ENCODE measurements around the gene ARHGAP12.
A peak's percentile ranks its signal among the peaks of the same experiment; 100 is the strongest.

The ARHGAP12 gene

DNA sequence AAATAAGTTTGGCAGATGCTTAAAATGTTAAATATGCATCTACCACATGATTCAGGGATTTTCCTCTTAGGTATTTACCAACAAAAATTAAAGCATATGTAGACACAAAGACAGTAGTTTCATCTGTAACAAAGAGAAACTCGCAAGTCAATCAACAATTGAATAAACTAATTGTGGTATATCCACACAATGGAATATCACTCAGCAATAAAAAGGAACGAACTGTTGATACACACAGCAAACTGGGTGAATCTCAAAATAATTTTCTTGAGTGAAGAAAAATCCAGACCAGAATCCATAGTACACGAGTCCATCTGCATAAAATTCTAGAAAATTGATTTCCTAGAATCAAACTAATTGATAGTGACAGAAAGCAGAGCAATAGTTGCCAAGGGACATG, 5.2 kb downstream of the ARHGAP12 start:
- no peak overlapping the region for H3K9ac ChIP-seq (ENCODE audit: low read depth, low read length)
- H3K4me1 ChIP-seq (ENCODE audit: control insufficient read depth, insufficient read depth, low read length): peaks cover 19% of the 10 kb centered on the region
- H3K9me3 ChIP-seq (ENCODE audit: control insufficient read depth, insufficient read depth, low read length): no peaks in the 10 kb centered on the region
- no peak overlapping the region for H3K4me3 ChIP-seq (ENCODE audit: low read depth, low read length)
- H3K27me3 ChIP-seq (ENCODE audit: control insufficient read depth, insufficient read depth, low read length): no peaks in the 10 kb centered on the region
- H3K36me3 ChIP-seq (ENCODE audit: control insufficient read depth, insufficient read depth, low read length): no peaks in the 10 kb centered on the region
- H3K27ac ChIP-seq (ENCODE audit: low read depth, low read length): no peak overlapping the region

DNA sequence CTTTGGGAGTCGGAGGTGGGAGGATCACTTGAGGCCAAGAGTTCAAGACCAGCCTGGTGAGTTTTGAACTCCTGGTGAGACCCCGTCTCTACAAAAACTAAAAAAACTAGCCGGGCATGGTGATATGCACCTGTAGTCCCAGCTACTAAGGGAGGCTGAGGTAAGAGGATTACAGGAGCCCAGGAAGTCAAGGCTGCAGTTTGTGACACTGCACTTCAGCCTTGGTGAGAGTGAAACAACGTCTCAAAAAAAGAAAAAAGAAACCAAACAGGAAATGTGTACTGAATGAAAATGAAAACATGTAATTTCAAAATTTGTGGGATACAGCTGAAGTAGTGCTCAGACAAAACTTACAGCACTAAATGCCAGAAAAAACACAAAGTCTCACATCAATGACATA, 7.6 kb downstream of the ARHGAP12 start:
- Histone ChIP-seq H3K9ac (ENCODE audit: low read depth, low read length) (no peak overlapping the region), H3K27me3 (ENCODE audit: control insufficient read depth, insufficient read depth, low read length) (no peaks in the 10 kb centered on the region), H3K9me3 (ENCODE audit: control insufficient read depth, insufficient read depth, low read length) (no peaks in the 10 kb centered on the region), H3K4me1 (ENCODE audit: control insufficient read depth, insufficient read depth, low read length) (peaks cover 8% of the 10 kb centered on the region), H3K27ac (ENCODE audit: low read depth, low read length) (no peak overlapping the region), H3K4me3 (ENCODE audit: low read depth, low read length) (no peak overlapping the region), H3K36me3 (ENCODE audit: control insufficient read depth, insufficient read depth, low read length) (no peaks in the 10 kb centered on the region)

DNA sequence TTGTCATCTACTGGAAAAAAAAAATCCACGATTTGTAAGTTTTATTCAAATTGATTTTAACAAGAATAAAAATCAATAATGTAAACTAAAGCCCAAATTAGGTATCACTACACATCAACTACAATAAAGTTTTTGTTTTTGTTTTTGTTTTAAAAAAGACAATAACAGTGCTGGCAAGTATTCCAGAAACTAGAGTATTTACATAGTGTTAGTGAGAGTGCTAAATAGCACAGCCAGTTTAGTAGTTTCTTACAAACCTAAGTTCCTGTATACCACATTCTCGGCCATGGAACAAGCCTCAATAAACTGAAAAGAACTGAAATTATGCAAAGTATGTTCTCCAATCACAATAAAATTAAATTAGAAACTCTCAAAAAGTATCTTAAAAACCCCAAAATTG, 8.1 kb downstream of the ARHGAP12 start:
- Histone ChIP-seq H3K27me3 (ENCODE audit: control insufficient read depth, insufficient read depth, low read length) (no peaks in the 10 kb centered on the region), H3K27ac (ENCODE audit: low read depth, low read length) (no peak overlapping the region), H3K9me3 (ENCODE audit: control insufficient read depth, insufficient read depth, low read length) (no peaks in the 10 kb centered on the region), H3K4me3 (ENCODE audit: low read depth, low read length) (no peak overlapping the region), H3K9ac (ENCODE audit: low read depth, low read length) (no peak overlapping the region), H3K4me1 (ENCODE audit: control insufficient read depth, insufficient read depth, low read length) (peaks cover 3% of the 10 kb centered on the region), H3K36me3 (ENCODE audit: control insufficient read depth, insufficient read depth, low read length) (no peaks in the 10 kb centered on the region)

DNA sequence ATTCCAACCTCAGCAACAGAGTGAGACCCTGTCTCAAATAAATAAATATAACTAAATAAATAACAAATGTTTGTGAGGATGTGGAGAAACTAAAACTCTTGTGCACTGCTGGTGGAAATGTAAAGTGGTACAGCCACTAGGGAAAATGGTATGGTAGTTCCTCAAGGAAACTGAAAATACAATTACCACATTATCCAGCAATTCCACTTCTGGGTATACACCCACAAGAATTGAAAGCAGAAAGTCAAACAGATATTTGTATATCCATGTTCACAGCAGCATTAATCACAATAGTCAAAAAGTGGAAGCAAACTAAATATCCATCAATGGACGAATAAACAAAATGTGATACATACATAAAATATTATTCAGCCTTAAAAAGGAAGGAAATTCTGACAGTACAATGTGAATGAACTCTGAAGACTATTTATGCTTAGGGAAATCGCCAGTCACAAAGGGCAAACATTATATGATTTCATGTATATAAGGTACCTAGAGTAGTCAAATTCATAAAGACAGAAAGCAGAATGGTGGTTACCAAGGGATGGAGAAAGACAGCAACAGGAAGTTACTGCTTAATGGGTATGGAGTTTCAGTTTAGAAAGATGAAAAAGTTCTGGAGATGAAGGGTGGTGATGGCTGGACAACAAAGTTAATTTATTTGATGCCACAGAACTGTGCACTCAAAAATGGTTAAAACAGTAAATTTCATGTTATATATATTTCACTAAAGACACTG, 9.8 kb downstream of the ARHGAP12 start:
- Histone ChIP-seq H3K27ac (ENCODE audit: low read depth, low read length) (no peak overlapping the region), H3K4me3 (ENCODE audit: low read depth, low read length) (no peak overlapping the region), H3K4me1 (ENCODE audit: control insufficient read depth, insufficient read depth, low read length) (peaks cover 5% of the 10 kb centered on the region; the same call in 1 of the 2 replicates), H3K9ac (ENCODE audit: low read depth, low read length) (no peak overlapping the region), H3K9me3 (ENCODE audit: control insufficient read depth, insufficient read depth, low read length) (no peaks in the 10 kb centered on the region), H3K27me3 (ENCODE audit: control insufficient read depth, insufficient read depth, low read length) (no peaks in the 10 kb centered on the region), H3K36me3 (ENCODE audit: control insufficient read depth, insufficient read depth, low read length) (no peaks in the 10 kb centered on the region)

DNA sequence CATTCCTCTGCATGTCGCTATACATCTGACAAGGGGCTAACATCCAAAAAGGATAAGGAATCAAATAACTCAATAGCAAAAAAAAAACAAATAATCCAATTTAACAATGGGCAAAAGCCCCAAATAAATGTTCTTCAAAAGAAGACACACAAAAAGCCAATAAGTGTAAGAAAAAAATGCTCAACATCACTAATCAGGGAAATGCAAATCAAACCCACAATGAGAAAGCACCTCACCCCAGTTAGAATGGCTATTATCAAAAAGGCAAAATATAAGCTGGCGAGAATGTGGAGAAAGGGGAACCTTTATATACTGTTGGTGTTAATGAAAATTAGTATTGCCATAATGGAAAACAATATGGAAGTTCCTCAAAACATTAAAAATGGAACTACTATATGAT, 14.3 kb downstream of the ARHGAP12 start:
- Histone ChIP-seq H3K27ac (ENCODE audit: low read depth, low read length) (no peak overlapping the region), H3K4me3 (ENCODE audit: low read depth, low read length) (no peak overlapping the region), H3K36me3 (ENCODE audit: control insufficient read depth, insufficient read depth, low read length) (no peaks in the 10 kb centered on the region), H3K4me1 (ENCODE audit: control insufficient read depth, insufficient read depth, low read length) (peaks cover 23% of the 10 kb centered on the region), H3K9ac (ENCODE audit: low read depth, low read length) (no peak overlapping the region), H3K9me3 (ENCODE audit: control insufficient read depth, insufficient read depth, low read length) (no peaks in the 10 kb centered on the region), H3K27me3 (ENCODE audit: control insufficient read depth, insufficient read depth, low read length) (no peaks in the 10 kb centered on the region)

DNA sequence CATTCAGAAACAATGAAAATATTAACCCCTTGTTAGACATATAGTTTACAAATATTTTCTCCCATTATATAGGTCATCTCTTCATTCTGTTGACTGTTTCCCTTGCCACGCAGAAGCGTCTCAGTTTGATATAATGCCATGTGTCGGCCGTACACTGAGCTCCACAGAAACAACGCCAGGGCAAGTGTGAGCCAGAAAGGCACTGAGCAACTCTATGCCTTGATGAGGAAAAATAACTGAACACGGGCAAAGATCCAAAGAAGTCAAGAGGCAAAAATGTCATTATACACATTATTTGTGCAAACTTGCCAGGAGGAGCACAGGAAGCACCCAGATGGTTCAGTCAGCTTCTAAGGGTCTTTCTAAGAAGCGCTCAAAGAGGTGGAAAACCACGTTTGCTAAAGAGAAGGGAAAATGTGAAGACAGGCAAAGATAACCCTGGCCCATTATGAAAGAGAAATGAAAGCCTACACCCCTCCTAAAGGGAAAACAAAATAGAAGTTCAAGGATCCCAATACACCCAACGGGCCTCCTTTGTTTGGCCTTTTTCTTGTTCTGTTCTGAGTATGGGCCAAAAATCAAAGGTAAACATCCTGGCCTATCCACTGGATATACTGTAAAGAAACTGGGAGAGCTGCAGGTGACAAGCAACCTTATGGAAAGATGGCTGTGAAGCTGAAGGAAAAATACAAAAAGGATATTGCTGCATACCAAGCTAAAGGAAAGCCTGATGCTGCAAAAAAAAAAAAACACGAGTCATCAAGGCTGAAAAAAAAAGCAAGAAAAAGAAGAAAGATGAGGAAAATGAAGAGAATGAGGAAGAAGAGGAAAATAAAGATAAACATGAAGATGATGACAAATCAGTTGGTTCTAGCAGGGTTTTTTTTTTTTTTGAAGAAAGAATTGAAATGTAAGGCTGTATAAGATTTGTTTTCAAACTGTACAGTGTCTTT, 15.5 kb downstream of the ARHGAP12 start:
- Histone ChIP-seq H3K4me3 (ENCODE audit: low read depth, low read length) (no peak overlapping the region), H3K27ac (ENCODE audit: low read depth, low read length) (peak overlapping the region; percentile 35), H3K27me3 (ENCODE audit: control insufficient read depth, insufficient read depth, low read length) (no peaks in the 10 kb centered on the region), H3K9ac (ENCODE audit: low read depth, low read length) (peak overlapping the region; percentile 30; the same call in 1 of the 2 replicates), H3K36me3 (ENCODE audit: control insufficient read depth, insufficient read depth, low read length) (peaks cover 4% of the 10 kb centered on the region; the same call in 1 of the 2 replicates), H3K4me1 (ENCODE audit: control insufficient read depth, insufficient read depth, low read length) (peaks cover 23% of the 10 kb centered on the region), H3K9me3 (ENCODE audit: control insufficient read depth, insufficient read depth, low read length) (no peaks in the 10 kb centered on the region)

DNA sequence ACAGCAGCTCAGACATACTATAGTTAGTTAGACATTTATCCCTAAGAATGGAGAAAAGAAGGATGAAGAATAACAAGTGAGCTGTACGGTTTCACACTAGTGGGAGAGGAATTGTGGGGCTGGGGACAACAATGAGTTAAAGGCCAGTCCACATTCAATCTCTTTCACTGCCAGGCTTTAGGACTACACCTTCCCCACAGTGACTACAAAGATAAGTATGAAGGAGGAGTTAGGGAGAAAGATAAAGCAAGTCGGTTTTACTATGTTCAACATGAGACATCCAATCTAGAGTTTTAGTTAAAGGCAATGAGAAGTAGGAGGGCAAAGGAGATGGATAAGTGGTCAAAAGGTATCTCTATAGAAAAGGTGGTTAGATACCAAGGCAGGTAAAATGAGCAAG, 16.3 kb downstream of the ARHGAP12 start:
- Histone ChIP-seq H3K27ac (ENCODE audit: low read depth, low read length) (no peak overlapping the region), H3K27me3 (ENCODE audit: control insufficient read depth, insufficient read depth, low read length) (no peaks in the 10 kb centered on the region), H3K4me3 (ENCODE audit: low read depth, low read length) (no peak overlapping the region), H3K36me3 (ENCODE audit: control insufficient read depth, insufficient read depth, low read length) (peaks cover 10% of the 10 kb centered on the region), H3K9ac (ENCODE audit: low read depth, low read length) (no peak overlapping the region), H3K4me1 (ENCODE audit: control insufficient read depth, insufficient read depth, low read length) (peaks cover 23% of the 10 kb centered on the region), H3K9me3 (ENCODE audit: control insufficient read depth, insufficient read depth, low read length) (no peaks in the 10 kb centered on the region)

DNA sequence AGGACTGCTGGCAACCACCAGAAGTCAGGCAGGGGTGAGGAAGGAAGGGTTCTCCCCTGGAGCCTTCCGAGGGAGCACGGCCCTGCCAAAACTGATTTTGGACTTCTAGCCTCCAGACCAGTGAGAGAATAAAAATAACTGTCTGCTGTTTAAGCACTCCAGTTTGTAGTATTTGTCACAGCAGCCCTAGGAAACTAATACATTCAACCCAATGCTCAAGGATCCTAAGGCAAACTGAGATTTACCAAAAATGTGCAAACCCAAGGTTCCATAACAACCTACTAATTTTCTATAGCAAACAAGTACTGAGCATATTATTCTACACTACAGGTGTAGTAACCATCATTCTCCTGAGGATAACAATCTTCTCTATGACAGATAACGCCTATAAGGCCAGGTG, 18.6 kb downstream of the ARHGAP12 start:
- Histone ChIP-seq H3K4me3 (ENCODE audit: low read depth, low read length) (no peak overlapping the region), H3K9ac (ENCODE audit: low read depth, low read length) (no peak overlapping the region), H3K4me1 (ENCODE audit: control insufficient read depth, insufficient read depth, low read length) (peaks cover 23% of the 10 kb centered on the region), H3K27me3 (ENCODE audit: control insufficient read depth, insufficient read depth, low read length) (no peaks in the 10 kb centered on the region), H3K27ac (ENCODE audit: low read depth, low read length) (no peak overlapping the region), H3K36me3 (ENCODE audit: control insufficient read depth, insufficient read depth, low read length) (peaks cover 24% of the 10 kb centered on the region), H3K9me3 (ENCODE audit: control insufficient read depth, insufficient read depth, low read length) (no peaks in the 10 kb centered on the region)

- H3K9ac ChIP-seq (ENCODE audit: low read depth, low read length): no peak overlapping the region
These were observed 20.5 kb downstream of the ARHGAP12 start for GRCh38 chr10:31908157-31908556.

GRCh38 chr10:31906039-31906438, 22.6 kb downstream of the ARHGAP12 start:
- no peak overlapping the region for H3K9ac ChIP-seq (ENCODE audit: low read depth, low read length)
- H3K27me3 ChIP-seq (ENCODE audit: control insufficient read depth, insufficient read depth, low read length): no peaks in the 10 kb centered on the region
- no peaks in the 10 kb centered on the region for H3K4me1 ChIP-seq (ENCODE audit: control insufficient read depth, insufficient read depth, low read length)
- H3K27ac ChIP-seq (ENCODE audit: low read depth, low read length): no peak overlapping the region
- peaks cover 4% of the 10 kb centered on the region; the same call in 1 of the 2 replicates for H3K9me3 ChIP-seq (ENCODE audit: control insufficient read depth, insufficient read depth, low read length)
- H3K36me3 ChIP-seq (ENCODE audit: control insufficient read depth, insufficient read depth, low read length): peaks cover 29% of the 10 kb centered on the region
- H3K4me3 ChIP-seq (ENCODE audit: low read depth, low read length): no peak overlapping the region

More at GRCh38 chr10:31908157-31908556, 20.5 kb downstream of the ARHGAP12 start:
- Histone ChIP-seq H3K36me3 (ENCODE audit: control insufficient read depth, insufficient read depth, low read length) (peaks cover 24% of the 10 kb centered on the region), H3K4me1 (ENCODE audit: control insufficient read depth, insufficient read depth, low read length) (peaks cover 11% of the 10 kb centered on the region), H3K27me3 (ENCODE audit: control insufficient read depth, insufficient read depth, low read length) (no peaks in the 10 kb centered on the region), H3K4me3 (ENCODE audit: low read depth, low read length) (no peak overlapping the region), H3K27ac (ENCODE audit: low read depth, low read length) (no peak overlapping the region), H3K9me3 (ENCODE audit: control insufficient read depth, insufficient read depth, low read length) (no peaks in the 10 kb centered on the region)

- no peaks in the 10 kb centered on the region for H3K27me3 ChIP-seq (ENCODE audit: control insufficient read depth, insufficient read depth, low read length)
- H3K9me3 ChIP-seq (ENCODE audit: control insufficient read depth, insufficient read depth, low read length): peaks cover 4% of the 10 kb centered on the region; the same call in 1 of the 2 replicates
- H3K27ac ChIP-seq (ENCODE audit: low read depth, low read length): no peak overlapping the region
- peaks cover 29% of the 10 kb centered on the region for H3K36me3 ChIP-seq (ENCODE audit: control insufficient read depth, insufficient read depth, low read length)
- no peak overlapping the region for H3K4me3 ChIP-seq (ENCODE audit: low read depth, low read length)
- H3K4me1 ChIP-seq (ENCODE audit: control insufficient read depth, insufficient read depth, low read length): 0 out of 2 replicates have a peak, but pooled peaks cover 2% of the 10 kb centered on the region
- H3K9ac ChIP-seq (ENCODE audit: low read depth, low read length): no peak overlapping the region
These were observed 23.0 kb downstream of the ARHGAP12 start for GRCh38 chr10:31905586-31905985.

Measured in HUES48 (cell line).